Cardiac fibroblast (primary cell): ENCODE measurements around the gene TFAP2B.

Experiments used
- DNase-seq, 2 donors: peaks; one replicate each; pipeline versions ENCODE4 v3.0.0 to v3.0.0-alpha.2; 2010; ENCODE audit warnings: low read depth in 2 of 2
- H3K4me3 ChIP-seq, 2 donors: replicated peaks in 1 of 2; 1 replicate in 1 of 2; 2 replicates in 1 of 2; pipeline ENCODE4 v1.5.1; 2011; ENCODE audit warnings: low read depth in 2 of 2, low read length in 2 of 2, mild to moderate bottlenecking in 2 of 2, moderate library complexity in 1 of 2
- CTCF ChIP-seq: IDR thresholded peaks from one replicate; pipeline ENCODE4 v1.5.1; 2011; ENCODE audit warnings: low read depth, mild to moderate bottlenecking, low read length, inconsistent platforms

Gene TFAP2B

DNA sequence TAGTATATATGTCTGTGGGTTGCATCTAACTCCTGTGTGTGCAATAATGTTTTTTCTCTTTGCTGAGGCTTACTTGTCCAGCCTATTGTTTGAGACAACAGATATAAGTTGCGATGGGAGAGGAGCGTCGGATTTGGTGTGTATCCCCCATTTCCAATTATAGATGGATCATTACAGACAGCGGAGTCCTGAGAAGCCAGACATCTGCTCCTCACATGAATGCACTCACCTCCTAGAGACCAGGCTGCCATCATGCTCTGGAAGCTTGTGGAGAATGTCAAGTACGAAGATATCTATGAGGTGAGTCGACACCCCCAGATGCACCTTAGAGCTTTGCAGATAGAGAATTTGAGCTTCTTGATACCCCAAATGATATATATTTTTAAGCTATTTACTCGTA, at the start of gene TFAP2B:
Gene TFAP2B, plus strand, starts transcription at position 199 of the 400 bp plus-strand sequence. Its CDS starts 21 bp downstream, at position 220.
- TF ChIP-seq CTCF = no peak
- DNase-seq = no peak
- no peak within 1 kb of the TSS for H3K4me3 ChIP-seq

GRCh38 chr6:50778696-50779095, 40.0 kb upstream of the TFAP2B start:
- no peak for TF ChIP-seq CTCF
- no peak for DNase-seq
- no peak overlapping the region for H3K4me3 ChIP-seq

DNA sequence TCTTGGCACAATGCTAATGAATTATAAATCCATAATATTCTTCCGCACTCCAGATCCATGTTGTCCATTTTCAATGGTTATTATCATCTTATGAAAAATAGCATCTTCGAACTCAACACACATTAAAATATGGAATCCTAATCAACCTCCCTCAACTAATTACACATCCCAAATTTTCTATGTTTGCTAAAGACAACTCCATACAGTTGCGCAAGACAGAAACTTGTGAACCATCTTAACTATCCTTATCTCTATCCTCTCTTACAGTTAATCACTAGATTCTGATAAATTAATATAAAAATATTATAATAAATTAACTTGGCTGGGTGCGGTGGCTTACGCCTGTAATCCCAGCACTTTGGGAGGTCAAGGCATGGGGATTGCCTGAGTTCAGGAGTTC, 38.3 kb upstream of the TFAP2B start:
- DNase-seq = no peak
- H3K4me3 ChIP-seq = no peak overlapping the region
- no peak for TF ChIP-seq CTCF

- no peak for DNase-seq
- TF ChIP-seq CTCF = no peak
Observed at GRCh38 chr6:50785921-50786320, 32.8 kb upstream of the TFAP2B start.

GRCh38 chr6:50791900-50792508, 26.7 kb upstream of the TFAP2B start:
- no peak overlapping the region for H3K4me3 ChIP-seq
- peak; percentile 42 to 58 for DNase-seq
- peak; percentile 71 for TF ChIP-seq CTCF

More at GRCh38 chr6:50785921-50786320, 32.8 kb upstream of the TFAP2B start:
- H3K4me3 ChIP-seq = no peak overlapping the region

DNA sequence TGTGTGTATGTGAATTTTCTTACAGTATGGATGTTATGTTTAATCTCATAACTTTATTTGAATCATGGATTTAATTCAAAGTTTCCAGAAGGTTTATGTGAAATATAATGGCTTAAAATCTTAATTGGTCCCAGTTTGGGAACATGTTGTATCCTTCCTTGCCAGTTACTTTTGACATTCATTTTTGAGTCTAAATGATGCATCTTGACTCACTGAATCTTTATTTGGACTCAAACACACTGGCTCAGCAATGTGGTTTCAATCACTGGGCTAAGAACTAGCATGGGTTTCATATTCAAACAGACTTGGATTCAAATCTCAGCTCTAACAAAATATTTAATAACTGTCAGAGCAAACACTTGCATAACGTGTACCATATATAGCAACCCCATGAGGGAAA, 25.9 kb upstream of the TFAP2B start:
- no peak for DNase-seq
- TF ChIP-seq CTCF = no peak
- no peak overlapping the region for H3K4me3 ChIP-seq

GRCh38 chr6:50795574-50795973, 23.1 kb upstream of the TFAP2B start:
- DNase-seq = no peak
- no peak for TF ChIP-seq CTCF

More at GRCh38 chr6:50795574-50795973, 23.1 kb upstream of the TFAP2B start:
- no peak overlapping the region for H3K4me3 ChIP-seq
